ENCODE data around the gene TBC1D5. TPM values are rescaled to one million over a fixed set of nuclear protein-coding genes. Genes with fewer than 3 reads are reported as not detected.

TBC1D5 gene
- total and polyA plus RNA-seq, 2 donors (not counting 1 experiment from before 2014, with no cell fraction given), result 22.6 to 111 TPM

GRCh38 chr3:17111586-17111985 is 630.8 kb downstream of the TBC1D5 start:
- Histone ChIP-seq H4K20me1 (ENCODE audit: control insufficient read depth, insufficient read depth, low read length, poor library complexity, severe bottlenecking) (no peaks in the 10 kb centered on the region), H3K4me3 (ENCODE audit: control extremely low read depth in 1 of 5, extremely low read depth in 1 of 5, insufficient read depth in 1 of 5, low read depth in 2 of 5, low read length in 4 of 5) (no peak overlapping the region), H3K36me3 (replicated peaks in 1 of 2; ENCODE audit: control extremely low read depth in 1 of 2, control insufficient read depth in 1 of 2, extremely low read depth in 1 of 2, insufficient read depth in 2 of 2, low read length in 1 of 2) (no peaks in the 10 kb centered on the region), H3K4me1 (ENCODE audit: control insufficient read depth in 2 of 2, insufficient read depth in 2 of 2, low read length in 2 of 2) (peaks cover 8 to 12% of the 10 kb centered on the region in 2 donors), H2AFZ (ENCODE audit: insufficient read depth, low read depth, low read length, poor library complexity, severe bottlenecking) (no peak overlapping the region), H3K4me2 (replicated peaks; ENCODE audit: low read depth, low read length, poor library complexity, severe bottlenecking) (no peak overlapping the region), H3K27ac (ENCODE audit: low read length in 2 of 2) (no peak overlapping the region), H3K79me2 (ENCODE audit: control insufficient read depth, insufficient read depth, low read length) (no peaks in the 10 kb centered on the region), H3K27me3 (replicated peaks in 1 of 4; ENCODE audit: control extremely low read depth in 1 of 4, control insufficient read depth in 3 of 4, insufficient read depth in 4 of 4, low read length in 3 of 4) (no peaks in the 10 kb centered on the region), H3K9ac (ENCODE audit: low read length) (no peak overlapping the region), H3K9me3 (ENCODE audit: control extremely low read depth in 1 of 3, control insufficient read depth in 2 of 3, insufficient read depth in 1 of 3, low read length in 2 of 3) (peaks cover 1 to 10% (median 6%) of the 10 kb centered on the region in 3 donors)
- no peak overlapping the region for H3K4me3 Mint-ChIP-seq
- POLR2A ChIA-PET, result no interaction called here
- no peak overlapping the region for H3K27ac Mint-ChIP-seq
- no peak for DNase-seq
- H3K27me3 Mint-ChIP-seq, result no peaks in the 10 kb centered on the region
- WGBS (ENCODE audit: insufficient coverage), result 100% methylated on average over 2 of the region's 3 CpGs
- H3K9me3 Mint-ChIP-seq (ENCODE audit: insufficient read depth), result peaks cover 6% of the 10 kb centered on the region
- CTCF ChIA-PET, result no interaction called here
- no peak for ATAC-seq (ENCODE audit: low read depth)
- intact Hi-C loops (cut with micrococcal nuclease), result no loop called here
- TF ChIP-seq EZH2 (IDR thresholded peaks at IDR 0.05; ENCODE audit: borderline replicate concordance, insufficient read depth, low read depth, low read length, poor library complexity, severe bottlenecking) (no peak), CTCF (IDR thresholded peaks at IDR 0.05) (no peak)
- H3K4me1 Mint-ChIP-seq, result peaks cover 12% of the 10 kb centered on the region

- H3K4me2 ChIP-seq (replicated peaks; ENCODE audit: low read depth, low read length, poor library complexity, severe bottlenecking), result peak overlapping the region; percentile 38
- peaks cover 12% of the 10 kb centered on the region for H3K4me1 Mint-ChIP-seq
- ChIA-PET CTCF (interaction anchor here (0.6 kb wide), 2 partner anchors 226 to 359 kb away, joined by 3 read pairs; partner anchors contain the start of gene PLCL2), POLR2A (no interaction called here)
- H3K4me3 Mint-ChIP-seq, result no peak overlapping the region
- H3K27ac ChIP-seq (ENCODE audit: low read length in 2 of 2), result peak overlapping the region in 1 of 2 donors; percentile 40
- DNase-seq (peak; percentile 45), ATAC-seq (ENCODE audit: low read depth) (peak; percentile 65)
- peak overlapping the region; percentile 2 for H2AFZ ChIP-seq (ENCODE audit: insufficient read depth, low read depth, low read length, poor library complexity, severe bottlenecking)
- no peak overlapping the region for H3K4me3 ChIP-seq (ENCODE audit: control extremely low read depth in 1 of 5, extremely low read depth in 1 of 5, insufficient read depth in 1 of 5, low read depth in 2 of 5, low read length in 4 of 5)
- intact Hi-C loops (cut with micrococcal nuclease), result no loop called here
- whole genome bisulfite sequencing (ENCODE audit: insufficient coverage), result 0% methylated on average over 3 of the region's 8 CpGs
- no peak overlapping the region for H3K9ac ChIP-seq (ENCODE audit: low read length)
- H3K79me2 ChIP-seq (ENCODE audit: control insufficient read depth, insufficient read depth, low read length), result no peaks in the 10 kb centered on the region
- H4K20me1 ChIP-seq (ENCODE audit: control insufficient read depth, insufficient read depth, low read length, poor library complexity, severe bottlenecking), result no peaks in the 10 kb centered on the region
- no peaks in the 10 kb centered on the region for H3K36me3 ChIP-seq (replicated peaks in 1 of 2; ENCODE audit: control extremely low read depth in 1 of 2, control insufficient read depth in 1 of 2, extremely low read depth in 1 of 2, insufficient read depth in 2 of 2, low read length in 1 of 2)
- H3K9me3 ChIP-seq (ENCODE audit: control extremely low read depth in 1 of 3, control insufficient read depth in 2 of 3, insufficient read depth in 1 of 3, low read length in 2 of 3), result peaks cover 1 to 10% (median 6%) of the 10 kb centered on the region in 3 donors
- TF ChIP-seq EZH2 (IDR thresholded peaks at IDR 0.05; ENCODE audit: borderline replicate concordance, insufficient read depth, low read depth, low read length, poor library complexity, severe bottlenecking) (no peak), CTCF (IDR thresholded peaks at IDR 0.05) (no peak)
- H3K27me3 Mint-ChIP-seq, result no peaks in the 10 kb centered on the region
- H3K27me3 ChIP-seq (replicated peaks in 1 of 4; ENCODE audit: control extremely low read depth in 1 of 4, control insufficient read depth in 3 of 4, insufficient read depth in 4 of 4, low read length in 3 of 4), result no peaks in the 10 kb centered on the region
- H3K9me3 Mint-ChIP-seq (ENCODE audit: insufficient read depth), result peaks cover 6% of the 10 kb centered on the region
- peaks cover 8 to 12% of the 10 kb centered on the region in 2 donors for H3K4me1 ChIP-seq (ENCODE audit: control insufficient read depth in 2 of 2, insufficient read depth in 2 of 2, low read length in 2 of 2)
- no peak overlapping the region for H3K27ac Mint-ChIP-seq
Observed at GRCh38 chr3:17110660-17111396, 631.6 kb downstream of the TBC1D5 start.

Measured in B cell (primary cell).